Loucy (cell line): Measurements from ENCODE around the gene STK40.
A peak's percentile ranks its signal among the peaks of the same experiment; 100 is the strongest.

Source experiments
- H2AFZ ChIP-seq: fragments of 200-600 bp; sonication (generic); 2 replicates; pipeline ENCODE4 v1.6.0; 2016; ENCODE audit warnings: antibody characterized with exemption, mild to moderate bottlenecking, low read length, moderate library complexity
- H3F3A ChIP-seq: fragments of 200-600 bp; 2 replicates; pipeline ENCODE4 v1.6.0; 2016; ENCODE audit warnings: antibody characterized with exemption, low read depth, mild to moderate bottlenecking
- H3K27me3 ChIP-seq: fragments of 200-600 bp; sonication (generic); 2 replicates; pipeline ENCODE4 v1.6.1; 2014; ENCODE audit warnings: low read length, mild to moderate bottlenecking; ENCODE audit not compliant: insufficient read depth, poor library complexity, severe bottlenecking
- H3K36me3 ChIP-seq: fragments of 200-600 bp; sonication (generic); 2 replicates; pipeline ENCODE4 v1.6.1; 2016; ENCODE audit warnings: low read length; ENCODE audit not compliant: insufficient read depth
- H3K4me1 ChIP-seq: fragments of 200-600 bp; sonication (generic); 2 replicates; pipeline ENCODE4 v1.5.1; 2014; ENCODE audit warnings: low read length, mild to moderate bottlenecking; ENCODE audit not compliant: insufficient read depth, poor library complexity, severe bottlenecking
- H3K4me2 ChIP-seq: fragments of 200-600 bp; sonication (generic); 2 replicates; pipeline ENCODE4 v1.6.0; 2014; ENCODE audit warnings: antibody characterized with exemption, low read length, low read depth, mild to moderate bottlenecking; ENCODE audit not compliant: poor library complexity, severe bottlenecking
- H3K4me3 ChIP-seq: fragments of 200-600 bp; sonication (generic); 2 replicates; pipeline ENCODE4 v1.5.1; 2014; ENCODE audit warnings: low read length, mild to moderate bottlenecking, mixed read lengths; ENCODE audit not compliant: poor library complexity, severe bottlenecking
- H3K79me2 ChIP-seq: fragments of 200-600 bp; sonication (generic); 2 replicates; pipeline ENCODE4 v1.6.1; 2014; ENCODE audit warnings: low read length; ENCODE audit not compliant: insufficient read depth
- H3K9ac ChIP-seq: fragments of 200-600 bp; sonication (generic); 2 replicates; pipeline ENCODE4 v1.6.0; 2014; ENCODE audit warnings: mild to moderate bottlenecking, low read depth, low read length, moderate library complexity; ENCODE audit not compliant: poor library complexity, severe bottlenecking
- H3K9me2 ChIP-seq: fragments of 200-600 bp; sonication (generic); replicated peaks from 2 replicates; pipeline ENCODE4 v1.6.1; 2016; ENCODE audit warnings: low read depth, low read length, mixed read lengths
- H3K9me3 ChIP-seq: fragments of 200-600 bp; sonication (generic); 2 replicates; pipeline ENCODE4 v1.6.1; 2014; ENCODE audit warnings: mild to moderate bottlenecking, antibody characterized with exemption, low read length, low read depth; ENCODE audit not compliant: insufficient read depth
- H4K20me1 ChIP-seq: fragments of 200-600 bp; sonication (generic); 2 replicates; pipeline ENCODE4 v1.6.0; 2014; ENCODE audit warnings: antibody characterized with exemption, low read length, mild to moderate bottlenecking; ENCODE audit not compliant: insufficient read depth, poor library complexity, severe bottlenecking
- CTCF ChIP-seq: fragments of 200-600 bp; sonication (generic); conservative IDR thresholded peaks from 2 replicates; pipeline ENCODE4 v1.5.1; 2014; ENCODE audit warnings: mild to moderate bottlenecking, antibody characterized with exemption, low read length
- EZH2phosphoT487 ChIP-seq: fragments of 200-600 bp; IDR thresholded peaks from 2 replicates; pipeline ENCODE4 v1.6.1; 2018; ENCODE audit warnings: antibody characterized with exemption, mild to moderate bottlenecking, moderate library complexity, borderline replicate concordance

The STK40 gene

DNA sequence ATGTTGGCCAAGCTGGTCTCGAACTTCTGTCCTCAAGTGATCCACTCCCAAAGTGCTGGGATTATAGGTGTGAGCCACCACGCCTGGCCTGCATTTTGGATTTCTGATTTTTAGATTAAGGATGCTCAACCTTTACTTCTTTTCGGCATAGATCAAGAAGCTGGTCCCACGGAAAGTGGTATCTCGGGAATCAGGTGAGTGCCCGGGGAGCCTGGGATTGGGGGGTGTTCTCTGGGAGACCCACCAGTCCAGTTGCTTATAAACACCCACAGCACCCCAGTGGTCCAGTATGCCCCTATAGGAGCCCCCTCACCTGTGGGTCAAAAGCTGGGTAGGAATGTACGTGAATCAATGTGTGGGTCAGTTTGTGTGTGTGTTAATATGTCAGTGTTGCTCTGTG is 76.3 kb downstream of the STK40 start:
- no peaks in the 10 kb centered on the region for H3F3A ChIP-seq
- no peaks in the 10 kb centered on the region for H3K9me3 ChIP-seq
- no peak overlapping the region for H3K9ac ChIP-seq
- TF ChIP-seq CTCF (no peak), EZH2phosphoT487 (no peak)
- H3K4me3 ChIP-seq, result no peak overlapping the region
- H3K79me2 ChIP-seq, result no peaks in the 10 kb centered on the region
- no peak overlapping the region for H3K4me2 ChIP-seq
- H2AFZ ChIP-seq, result no peak overlapping the region
- no peaks in the 10 kb centered on the region for H3K9me2 ChIP-seq
- H4K20me1 ChIP-seq, result no peaks in the 10 kb centered on the region
- no peaks in the 10 kb centered on the region for H3K27me3 ChIP-seq
- H3K4me1 ChIP-seq, result no peaks in the 10 kb centered on the region
- H3K36me3 ChIP-seq, result peaks cover 11% of the 10 kb centered on the region; the same call in 1 of the 2 replicates

- no peak overlapping the region for H2AFZ ChIP-seq
- H3K36me3 ChIP-seq, result peaks cover 25% of the 10 kb centered on the region; the same call in 1 of the 2 replicates
These were observed 78.0 kb downstream of the STK40 start for GRCh38 chr1:36307601-36308330.

GRCh38 chr1:36306902-36307456 is 78.7 kb downstream of the STK40 start:
- Histone ChIP-seq H4K20me1 (no peaks in the 10 kb centered on the region), H3K9me3 (no peaks in the 10 kb centered on the region), H3K36me3 (peaks cover 33% of the 10 kb centered on the region; the same call in 1 of the 2 replicates), H2AFZ (0 out of 2 replicates have a peak overlapping the region, but pooled peaks have one; percentile 43), H3K79me2 (no peaks in the 10 kb centered on the region), H3K27me3 (no peaks in the 10 kb centered on the region), H3K9ac (peak overlapping the region; percentile 17), H3K4me1 (no peaks in the 10 kb centered on the region), H3F3A (no peaks in the 10 kb centered on the region), H3K9me2 (no peaks in the 10 kb centered on the region), H3K4me3 (peak overlapping the region; percentile 70), H3K4me2 (peak overlapping the region; percentile 58)
- no peak for TF ChIP-seq EZH2phosphoT487
- TF ChIP-seq CTCF, result no peak

More at GRCh38 chr1:36307601-36308330, 78.0 kb downstream of the STK40 start:
- TF ChIP-seq CTCF, result no peak
- TF ChIP-seq EZH2phosphoT487, result no peak
- Histone ChIP-seq H3K9ac (peak overlapping the region; percentile 17), H3K9me3 (no peaks in the 10 kb centered on the region), H3K4me3 (peak overlapping the region; percentile 70), H3K27me3 (no peaks in the 10 kb centered on the region), H3K4me1 (no peaks in the 10 kb centered on the region), H3K4me2 (peak overlapping the region; percentile 58), H3F3A (no peaks in the 10 kb centered on the region), H3K79me2 (no peaks in the 10 kb centered on the region), H3K9me2 (no peaks in the 10 kb centered on the region), H4K20me1 (no peaks in the 10 kb centered on the region)
